Uterus (tissue), 4 donors: ENCODE data around the gene SLC17A9. TPM values are rescaled to one million over a fixed set of nuclear protein-coding genes. Genes with fewer than 3 reads are reported as not detected.

Source experiments
- DNase-seq, 2 donors: peaks; one replicate each; pipeline ENCODE4 v3.0.0-alpha.2; 2019 to 2020
- H3K27ac ChIP-seq, 2 donors: fragments of 200-600 bp; sonication (generic); 1 replicate in 1 of 2; 2 replicates in 1 of 2; pipeline ENCODE4 v1.5.1; 2016 to 2018
- H3K27me3 ChIP-seq, 2 donors: fragments of 200-600 bp; sonication (generic); one replicate each; pipeline ENCODE4 v1.5.1; 2018 to 2019; ENCODE audit warnings: control low read depth in 1 of 2
- H3K36me3 ChIP-seq, 2 donors: fragments of 200-600 bp; sonication (generic); one replicate each; pipeline ENCODE4 v1.5.1; 2019; ENCODE audit warnings: control low read depth in 1 of 2
- H3K4me1 ChIP-seq, 2 donors: fragments of 200-600 bp; sonication (generic); one replicate each; pipeline ENCODE4 v1.5.1; 2018 to 2019; ENCODE audit warnings: control low read depth in 1 of 2
- H3K4me3 ChIP-seq, 2 donors: fragments of 200-600 bp; sonication (generic); 1 replicate in 1 of 2; 2 replicates in 1 of 2; pipeline ENCODE4 v1.5.1; 2018 to 2019; ENCODE audit warnings: mild to moderate bottlenecking in 1 of 2
- H3K9me3 ChIP-seq, 2 donors: fragments of 200-600 bp; sonication (generic); one replicate each; pipeline ENCODE4 v1.5.1; 2019; ENCODE audit warnings: control low read depth in 1 of 2
- CTCF ChIP-seq, 4 experiments: fragments of 200-600 bp in 2 of 4; fragments of 450-650 bp in 2 of 4; sonication (generic) in 2 of 4; IDR thresholded peaks; one replicate each; pipeline ENCODE4 v1.5.1; 2016 to 2019; ENCODE audit warnings: antibody characterized with exemption in 4 of 4, mild to moderate bottlenecking in 2 of 4, moderate library complexity in 1 of 4
- POLR2A ChIP-seq, 2 donors: fragments of 450-650 bp; IDR thresholded peaks; one replicate each; pipeline ENCODE4 v1.6.1; 2016; ENCODE audit warnings: antibody characterized with exemption in 2 of 2, mild to moderate bottlenecking in 1 of 2, moderate library complexity in 1 of 2
- intact Hi-C: fragments of 100-400 bp; cut with DNase I; formaldehyde crosslinking; loops from one replicate; pipeline ENCODE4 v1.15.1; 2023; ENCODE audit warnings: low total_unique reads
- total RNA-seq, 4 donors: library from RNA; depleted of rRNA in 3 of 4; stranded (reverse); fragments of >200 nt in 3 of 4; gene quantifications; one replicate each; pipeline versions ENCODE4 v1.1.0 to v1.2.4, GENCODE V29; 2014 to 2023
- donor health status: DM: yes; HTN: yes; CAD: no.

The SLC17A9 gene
- total RNA-seq, 4 donors from 2014 or later, result 0.26 to 5.4 (median 1.6) TPM; not detected in 1

DNA sequence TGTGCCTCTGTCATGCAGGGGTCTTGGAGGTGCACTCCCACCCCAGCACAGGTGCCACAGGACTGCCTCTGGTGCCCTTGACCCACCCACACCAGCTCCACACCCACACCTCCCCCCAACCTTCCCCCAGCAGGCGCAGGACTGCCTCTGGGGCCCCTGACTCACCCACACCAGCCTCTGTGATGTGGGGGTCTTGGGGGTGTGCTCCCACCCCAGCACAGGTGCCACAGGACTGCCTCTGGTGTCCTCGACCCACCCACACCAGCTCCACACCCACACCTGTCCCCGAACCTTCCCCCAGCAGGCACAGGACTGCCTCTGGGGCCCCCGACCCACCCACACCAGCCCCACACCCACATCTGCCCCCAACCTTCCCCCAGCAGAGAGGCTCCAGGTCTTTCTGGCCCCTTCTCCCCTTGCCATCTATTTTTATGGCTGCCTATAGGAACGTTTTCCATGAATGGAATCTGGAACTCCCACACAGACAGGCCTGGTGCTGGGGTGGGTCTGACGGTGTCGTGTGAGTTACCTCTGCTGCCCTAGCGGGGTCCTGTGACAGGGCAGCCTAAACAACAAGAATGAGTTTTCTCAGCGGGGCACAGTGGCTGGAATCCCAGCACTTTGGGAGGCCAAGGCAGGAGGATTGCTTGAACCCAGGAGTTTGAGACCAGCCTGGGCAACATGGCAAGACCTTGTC lies 23.5 kb downstream of the SLC17A9 start:
- peaks cover 8 to 41% of the 10 kb centered on the region in 2 donors for H3K27me3 ChIP-seq
- DNase-seq, result no peak
- H3K9me3 ChIP-seq, result no peaks in the 10 kb centered on the region
- TF ChIP-seq CTCF (IDR thresholded peaks at IDR 0.05) (no peak), POLR2A (IDR thresholded peaks at IDR 0.05) (no peak)
- H3K4me3 ChIP-seq, result no peak overlapping the region
- intact Hi-C loops, result no loop called here
- H3K4me1 ChIP-seq, result no peaks in the 10 kb centered on the region
- no peak overlapping the region for H3K27ac ChIP-seq
- H3K36me3 ChIP-seq, result no peaks in the 10 kb centered on the region

GRCh38 chr20:62976886-62977285 lies 24.4 kb downstream of the SLC17A9 start:
- intact Hi-C loops, result no loop called here
- TF ChIP-seq POLR2A (IDR thresholded peaks at IDR 0.05) (no peak), CTCF (IDR thresholded peaks at IDR 0.05) (no peak)
- Histone ChIP-seq H3K9me3 (no peaks in the 10 kb centered on the region), H3K27ac (no peak overlapping the region), H3K4me1 (no peaks in the 10 kb centered on the region), H3K36me3 (no peaks in the 10 kb centered on the region), H3K4me3 (no peak overlapping the region), H3K27me3 (peaks cover 8 to 47% of the 10 kb centered on the region in 2 donors)
- no peak for DNase-seq

DNA sequence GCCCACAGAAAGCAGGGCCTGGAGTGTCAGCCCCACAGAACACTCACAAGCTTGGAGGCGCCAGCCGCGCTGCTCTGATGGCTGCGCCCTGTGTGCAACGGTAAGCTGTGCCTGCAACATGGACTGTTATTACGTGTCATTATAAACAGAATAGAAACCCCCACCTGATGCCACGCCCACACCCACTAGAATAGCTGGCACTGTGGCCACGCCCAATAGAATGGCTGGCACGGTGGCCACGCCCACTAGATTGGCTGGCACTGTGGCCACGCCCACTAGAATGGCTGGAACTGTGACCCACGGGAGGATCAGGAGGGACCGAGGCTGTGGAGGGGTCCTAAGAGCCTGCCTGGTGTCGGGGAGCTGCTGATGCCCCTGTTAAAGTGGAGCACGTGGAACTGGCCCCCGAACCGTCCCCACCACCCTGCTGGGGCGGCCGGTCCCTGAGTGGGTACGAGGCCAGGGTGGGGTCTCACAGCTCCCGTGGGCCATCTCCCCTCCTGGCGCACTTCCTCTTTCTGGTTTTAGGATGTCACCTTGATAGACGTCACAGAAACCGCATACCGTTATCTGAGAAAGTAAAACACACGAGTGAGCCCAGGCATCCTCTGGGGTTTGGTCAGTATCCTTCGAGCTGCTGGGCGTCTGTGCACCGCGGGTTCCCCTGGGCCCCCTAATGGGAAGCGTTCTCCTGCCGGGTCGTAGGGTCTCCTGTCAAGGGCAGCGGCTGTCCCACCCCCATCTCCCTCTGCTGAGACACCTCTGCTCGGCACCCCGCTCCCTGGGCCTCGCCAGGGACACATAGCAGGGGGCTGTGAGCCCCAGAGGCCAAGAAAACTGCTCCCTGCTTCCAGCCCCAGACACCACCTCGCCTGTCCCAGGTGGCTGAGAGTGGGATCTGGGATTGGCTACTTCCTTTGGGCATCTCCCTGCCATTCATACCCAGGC lies 25.4 kb downstream of the SLC17A9 start:
- intact Hi-C loops, result no loop called here
- H3K9me3 ChIP-seq, result no peaks in the 10 kb centered on the region
- no peaks in the 10 kb centered on the region for H3K36me3 ChIP-seq
- TF ChIP-seq CTCF (IDR thresholded peaks at IDR 0.05) (no peak), POLR2A (IDR thresholded peaks at IDR 0.05) (no peak)
- H3K4me3 ChIP-seq, result no peak overlapping the region
- peaks cover 4 to 54% of the 10 kb centered on the region in 2 donors for H3K27me3 ChIP-seq
- no peaks in the 10 kb centered on the region for H3K4me1 ChIP-seq
- no peak for DNase-seq
- H3K27ac ChIP-seq, result no peak overlapping the region

DNA sequence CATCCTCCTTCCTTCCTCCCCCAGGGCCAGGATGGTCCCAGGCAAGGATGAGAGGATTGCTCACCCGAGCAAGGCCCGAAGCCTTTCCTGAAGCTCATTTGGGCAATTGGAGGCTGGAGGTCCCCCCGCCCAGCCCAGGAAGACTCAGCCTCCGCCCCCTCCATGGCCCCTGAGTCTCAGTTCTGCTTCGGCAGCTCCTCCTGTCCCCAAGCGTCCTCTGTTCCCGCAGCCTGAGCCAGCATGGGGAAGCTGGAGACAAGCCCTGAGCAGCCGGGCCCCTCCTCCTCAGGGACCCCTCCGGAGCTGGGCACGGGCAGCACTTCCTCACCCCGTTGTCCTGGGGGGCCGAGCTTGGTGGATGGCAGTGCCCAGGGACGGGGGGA lies 26.0 kb downstream of the SLC17A9 start:
- TF ChIP-seq POLR2A (IDR thresholded peaks at IDR 0.05) (no peak), CTCF (IDR thresholded peaks at IDR 0.05) (no peak)
- DNase-seq, result no peak
- intact Hi-C loops, result no loop called here
- Histone ChIP-seq H3K36me3 (no peaks in the 10 kb centered on the region), H3K4me1 (no peaks in the 10 kb centered on the region), H3K27ac (no peak overlapping the region), H3K4me3 (no peak overlapping the region), H3K27me3 (peaks cover 4 to 54% of the 10 kb centered on the region in 2 donors), H3K9me3 (no peaks in the 10 kb centered on the region)

DNA sequence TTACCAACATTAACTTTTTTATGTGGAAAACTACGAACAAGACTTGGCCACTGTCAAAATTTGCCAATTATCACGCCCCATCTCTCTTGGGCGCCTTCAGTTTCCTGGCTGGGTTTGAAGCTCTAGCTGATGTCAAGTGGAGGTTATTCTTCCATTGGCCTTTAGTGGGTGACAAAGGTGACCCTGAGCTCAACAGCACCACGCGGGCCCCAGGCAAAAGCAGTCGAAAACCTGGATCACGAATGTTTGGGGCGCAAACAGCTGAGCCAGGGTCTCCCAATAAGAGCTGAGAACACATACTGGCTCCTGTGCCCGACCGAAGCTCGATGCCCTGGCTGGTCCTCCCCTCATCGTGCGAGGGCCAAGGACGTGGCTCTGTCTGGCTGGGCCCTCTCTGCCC lies 26.8 kb downstream of the SLC17A9 start:
- Histone ChIP-seq H3K27me3 (peaks cover 4 to 47% of the 10 kb centered on the region in 2 donors), H3K4me3 (no peak overlapping the region), H3K4me1 (no peaks in the 10 kb centered on the region), H3K27ac (no peak overlapping the region), H3K36me3 (no peaks in the 10 kb centered on the region), H3K9me3 (no peaks in the 10 kb centered on the region)
- intact Hi-C loops, result no loop called here
- no peak for DNase-seq
- no peak for TF ChIP-seq POLR2A (IDR thresholded peaks at IDR 0.05)
